Measurements from ENCODE around the gene CLCN7. TPM values are rescaled to one million over a fixed set of nuclear protein-coding genes. Genes with fewer than 3 reads are reported as not detected.

The CLCN7 gene
- total and polyA plus RNA-seq, 2 donors (not counting 3 experiments of a cell fraction or from before 2014, with no cell fraction given), result 59.8 to 94.9 TPM

DNA sequence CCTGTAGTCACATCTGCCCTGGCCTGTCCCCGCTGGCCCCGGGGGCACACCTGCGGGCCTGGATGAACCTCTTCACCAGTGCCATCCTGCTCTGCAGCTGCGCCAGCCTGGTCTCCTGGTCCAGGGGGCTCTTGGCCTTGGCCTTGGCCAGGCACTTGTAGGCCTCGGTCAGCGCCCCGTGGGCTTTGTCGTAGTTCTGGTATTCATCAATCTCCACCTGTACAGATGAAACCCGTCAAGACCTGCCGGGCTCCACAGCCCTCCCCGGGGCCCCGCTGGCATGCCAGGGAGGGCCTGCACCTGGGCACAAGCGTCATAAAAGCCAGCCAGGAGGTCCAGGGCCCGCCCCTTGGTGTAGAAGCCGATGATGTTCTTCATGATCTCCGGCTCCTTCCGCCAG, 45.0 kb upstream of the CLCN7 start:
- CTCF ChIA-PET, result no interaction called here
- no peak overlapping the region for H3K4me2 ChIP-seq (ENCODE audit: insufficient read depth, low read length)
- TF ChIP-seq POLR2AphosphoS5 (IDR thresholded peaks at IDR 0.05; ENCODE audit: insufficient read depth, low read depth, low read length) (no peak), JUN (IDR thresholded peaks at IDR 0.05; ENCODE audit: borderline replicate concordance, insufficient read depth, insufficient read length, low read depth) (no peak), POLR2A (IDR thresholded peaks at IDR 0.05; ENCODE audit: low read depth, low read length) (no peak)
- TF ChIP-seq, protein P1, sequence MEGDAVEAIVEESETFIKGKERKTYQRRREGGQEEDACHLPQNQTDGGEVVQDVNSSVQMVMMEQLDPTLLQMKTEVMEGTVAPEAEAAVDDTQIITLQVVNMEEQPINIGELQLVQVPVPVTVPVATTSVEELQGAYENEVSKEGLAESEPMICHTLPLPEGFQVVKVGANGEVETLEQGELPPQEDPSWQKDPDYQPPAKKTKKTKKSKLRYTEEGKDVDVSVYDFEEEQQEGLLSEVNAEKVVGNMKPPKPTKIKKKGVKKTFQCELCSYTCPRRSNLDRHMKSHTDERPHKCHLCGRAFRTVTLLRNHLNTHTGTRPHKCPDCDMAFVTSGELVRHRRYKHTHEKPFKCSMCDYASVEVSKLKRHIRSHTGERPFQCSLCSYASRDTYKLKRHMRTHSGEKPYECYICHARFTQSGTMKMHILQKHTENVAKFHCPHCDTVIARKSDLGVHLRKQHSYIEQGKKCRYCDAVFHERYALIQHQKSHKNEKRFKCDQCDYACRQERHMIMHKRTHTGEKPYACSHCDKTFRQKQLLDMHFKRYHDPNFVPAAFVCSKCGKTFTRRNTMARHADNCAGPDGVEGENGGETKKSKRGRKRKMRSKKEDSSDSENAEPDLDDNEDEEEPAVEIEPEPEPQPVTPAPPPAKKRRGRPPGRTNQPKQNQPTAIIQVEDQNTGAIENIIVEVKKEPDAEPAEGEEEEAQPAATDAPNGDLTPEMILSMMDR (IDR thresholded peaks at IDR 0.05; ENCODE audit: extremely low read depth in 1 of 2, insufficient read depth in 1 of 2, low read depth in 1 of 2, low read length in 2 of 2), result no peak
- no peak overlapping the region for H3K9ac ChIP-seq (replicated peaks; ENCODE audit: extremely low read depth, insufficient read depth, low read length)
- H2AFZ ChIP-seq (ENCODE audit: low read depth, low read length), result no peak overlapping the region
- no peak overlapping the region for H3K4me3 ChIP-seq (replicated peaks in 1 of 3; ENCODE audit: insufficient read depth in 1 of 3, low read depth in 1 of 3, low read length in 3 of 3)
- no peaks in the 10 kb centered on the region for H3K9me1 ChIP-seq (replicated peaks; ENCODE audit: control insufficient read depth, extremely low read depth, insufficient read depth, low read length)
- H3K79me2 ChIP-seq (ENCODE audit: control insufficient read depth, insufficient read depth, low read length), result no peaks in the 10 kb centered on the region
- no peak for DNase-seq (ENCODE audit: low read depth, low spot score)
- dilution Hi-C loops (cut with MboI; ENCODE audit: extremely low pct_ligation_motif_present, low sequenced_read_pairs) (no loop called here), intact Hi-C loops (cut with micrococcal nuclease) (no loop called here)
- FAIRE-seq, result no peak
- no peaks in the 10 kb centered on the region for H3K4me1 ChIP-seq (ENCODE audit: control insufficient read depth, extremely low read depth, insufficient read depth, low read length)
- no peaks in the 10 kb centered on the region for H4K20me1 ChIP-seq (replicated peaks; ENCODE audit: control insufficient read depth, extremely low read depth, insufficient read depth, low read length)
- H3K36me3 ChIP-seq (ENCODE audit: control insufficient read depth in 2 of 2, extremely low read depth in 1 of 2, insufficient read depth in 2 of 2, low read length in 2 of 2), result no peaks in the 10 kb centered on the region
- no TSS peak for BruUV-seq (replicated peaks)
- no peak overlapping the region for H3K27ac ChIP-seq (ENCODE audit: insufficient read depth, low read depth, low read length)
- no peaks in the 10 kb centered on the region for H3K27me3 ChIP-seq (ENCODE audit: control insufficient read depth in 2 of 2, insufficient read depth in 2 of 2, low read length in 2 of 2)
- no peaks in the 10 kb centered on the region for H3K9me3 ChIP-seq (replicated peaks; ENCODE audit: control insufficient read depth, insufficient read depth, low read length)
- POLR2A ChIA-PET, result no interaction called here

DNA sequence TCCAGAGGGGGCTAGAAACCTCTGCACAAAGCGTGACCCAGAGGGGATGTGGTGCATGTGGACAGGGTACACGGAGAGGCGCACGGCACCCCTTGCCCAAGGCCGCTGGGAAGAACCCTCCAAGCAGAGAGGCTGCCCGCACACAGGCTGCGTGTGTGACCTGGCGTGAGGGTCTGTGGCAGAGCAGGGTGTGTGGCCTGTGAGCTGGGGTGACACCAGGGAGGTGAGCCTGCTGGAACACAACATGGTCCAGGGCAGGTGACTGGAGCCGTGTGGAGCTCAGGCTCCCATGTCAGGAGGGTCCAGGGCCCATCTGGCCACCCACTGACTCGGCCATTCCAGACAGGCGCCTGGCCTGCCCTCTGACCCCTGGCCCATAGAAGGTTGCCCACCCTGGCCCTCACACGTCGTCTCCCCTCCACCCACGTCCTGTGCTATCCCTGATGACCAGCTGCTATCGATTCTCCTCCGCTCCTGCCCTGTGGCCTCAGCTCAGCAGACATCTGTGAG, 43.9 kb upstream of the CLCN7 start:
- Histone ChIP-seq H3K4me1 (ENCODE audit: control insufficient read depth, extremely low read depth, insufficient read depth, low read length) (no peaks in the 10 kb centered on the region), H3K9ac (replicated peaks; ENCODE audit: extremely low read depth, insufficient read depth, low read length) (no peak overlapping the region), H2AFZ (ENCODE audit: low read depth, low read length) (no peak overlapping the region), H3K79me2 (ENCODE audit: control insufficient read depth, insufficient read depth, low read length) (no peaks in the 10 kb centered on the region), H3K27me3 (ENCODE audit: control insufficient read depth in 2 of 2, insufficient read depth in 2 of 2, low read length in 2 of 2) (no peaks in the 10 kb centered on the region), H3K27ac (ENCODE audit: insufficient read depth, low read depth, low read length) (no peak overlapping the region), H4K20me1 (replicated peaks; ENCODE audit: control insufficient read depth, extremely low read depth, insufficient read depth, low read length) (no peaks in the 10 kb centered on the region), H3K9me3 (replicated peaks; ENCODE audit: control insufficient read depth, insufficient read depth, low read length) (no peaks in the 10 kb centered on the region), H3K4me3 (replicated peaks in 1 of 3; ENCODE audit: insufficient read depth in 1 of 3, low read depth in 1 of 3, low read length in 3 of 3) (no peak overlapping the region), H3K4me2 (ENCODE audit: insufficient read depth, low read length) (no peak overlapping the region), H3K36me3 (ENCODE audit: control insufficient read depth in 2 of 2, extremely low read depth in 1 of 2, insufficient read depth in 2 of 2, low read length in 2 of 2) (no peaks in the 10 kb centered on the region), H3K9me1 (replicated peaks; ENCODE audit: control insufficient read depth, extremely low read depth, insufficient read depth, low read length) (no peaks in the 10 kb centered on the region)
- ChIA-PET CTCF (no interaction called here), POLR2A (no interaction called here)
- no TSS peak for BruUV-seq (replicated peaks)
- DNase-seq (ENCODE audit: low read depth, low spot score), result no peak
- FAIRE-seq, result no peak
- dilution Hi-C loops (cut with MboI; ENCODE audit: extremely low pct_ligation_motif_present, low sequenced_read_pairs), result no loop called here
- intact Hi-C loops (cut with micrococcal nuclease), result no loop called here
- TF ChIP-seq GATA2 (IDR thresholded peaks at IDR 0.05; ENCODE audit: insufficient read depth, insufficient read length, low read depth, low read length), result no peak
- TF ChIP-seq POLR2AphosphoS5 (IDR thresholded peaks at IDR 0.05; ENCODE audit: insufficient read depth, low read depth, low read length), result no peak
- TF ChIP-seq, protein P2, sequence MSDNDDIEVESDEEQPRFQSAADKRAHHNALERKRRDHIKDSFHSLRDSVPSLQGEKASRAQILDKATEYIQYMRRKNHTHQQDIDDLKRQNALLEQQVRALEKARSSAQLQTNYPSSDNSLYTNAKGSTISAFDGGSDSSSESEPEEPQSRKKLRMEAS (IDR thresholded peaks at IDR 0.05; ENCODE audit: insufficient read depth, insufficient read length), result no peak
- TF ChIP-seq MYC (IDR thresholded peaks at IDR 0.05; ENCODE audit: low read depth, low read length), result no peak
- no peak for TF ChIP-seq EZH2 (IDR thresholded peaks at IDR 0.05; ENCODE audit: borderline replicate concordance, low read depth, low read length, severe bottlenecking)
- TF ChIP-seq, protein P1 (IDR thresholded peaks at IDR 0.05; ENCODE audit: extremely low read depth in 1 of 2, insufficient read depth in 1 of 2, low read depth in 1 of 2, low read length in 2 of 2), result no peak
- TF ChIP-seq POLR2A (IDR thresholded peaks at IDR 0.05; ENCODE audit: low read depth, low read length), result no peak
- no peak for TF ChIP-seq FOS (IDR thresholded peaks at IDR 0.05; ENCODE audit: borderline replicate concordance, insufficient read depth, low read length)
- no peak for TF ChIP-seq JUN (IDR thresholded peaks at IDR 0.05; ENCODE audit: borderline replicate concordance, insufficient read depth, insufficient read length, low read depth)
